Thyroid gland (tissue), 4 donors: Measurements from ENCODE around the gene IFI27.

Experiments used
- POLR2A ChIP-seq, 2 donors: fragments of 450-650 bp; IDR thresholded peaks; one replicate each; pipeline ENCODE4 v1.6.1; 2017; ENCODE audit warnings: antibody characterized with exemption in 2 of 2, mild to moderate bottlenecking in 2 of 2, moderate library complexity in 1 of 2
- TF ChIP-seq, protein P1 (sequence below), 6 experiments: fragments of 200-600 bp in 3 of 6; fragments of 450-650 bp in 3 of 6; sonication (generic) in 3 of 6; IDR thresholded peaks; one replicate each; pipeline ENCODE4 v1.5.1; 2016 to 2019; ENCODE audit warnings: antibody characterized with exemption in 6 of 6, mild to moderate bottlenecking in 2 of 6, inconsistent platforms in 1 of 6, moderate library complexity in 1 of 6

DNA sequence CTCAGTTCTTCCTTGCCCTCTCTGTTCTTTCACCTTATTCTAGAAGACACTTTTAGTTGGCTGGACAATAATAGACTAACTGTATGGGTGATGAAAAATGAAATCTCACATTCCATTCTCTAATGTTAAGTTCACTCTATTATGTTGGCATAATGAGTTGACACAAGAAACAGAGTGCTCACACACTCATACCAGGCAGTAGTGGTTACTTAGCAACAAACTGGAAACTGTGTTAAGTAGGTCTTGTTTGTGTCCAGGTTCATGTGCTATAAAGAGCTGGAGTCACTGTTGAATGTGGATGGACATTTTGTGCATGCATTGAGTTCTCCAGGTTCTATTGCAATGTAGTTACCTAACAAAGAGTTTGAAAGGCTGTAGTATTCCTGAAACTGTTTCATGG, 46.7 kb downstream of the IFI27 start:
- TF ChIP-seq, protein P1, sequence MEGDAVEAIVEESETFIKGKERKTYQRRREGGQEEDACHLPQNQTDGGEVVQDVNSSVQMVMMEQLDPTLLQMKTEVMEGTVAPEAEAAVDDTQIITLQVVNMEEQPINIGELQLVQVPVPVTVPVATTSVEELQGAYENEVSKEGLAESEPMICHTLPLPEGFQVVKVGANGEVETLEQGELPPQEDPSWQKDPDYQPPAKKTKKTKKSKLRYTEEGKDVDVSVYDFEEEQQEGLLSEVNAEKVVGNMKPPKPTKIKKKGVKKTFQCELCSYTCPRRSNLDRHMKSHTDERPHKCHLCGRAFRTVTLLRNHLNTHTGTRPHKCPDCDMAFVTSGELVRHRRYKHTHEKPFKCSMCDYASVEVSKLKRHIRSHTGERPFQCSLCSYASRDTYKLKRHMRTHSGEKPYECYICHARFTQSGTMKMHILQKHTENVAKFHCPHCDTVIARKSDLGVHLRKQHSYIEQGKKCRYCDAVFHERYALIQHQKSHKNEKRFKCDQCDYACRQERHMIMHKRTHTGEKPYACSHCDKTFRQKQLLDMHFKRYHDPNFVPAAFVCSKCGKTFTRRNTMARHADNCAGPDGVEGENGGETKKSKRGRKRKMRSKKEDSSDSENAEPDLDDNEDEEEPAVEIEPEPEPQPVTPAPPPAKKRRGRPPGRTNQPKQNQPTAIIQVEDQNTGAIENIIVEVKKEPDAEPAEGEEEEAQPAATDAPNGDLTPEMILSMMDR (IDR thresholded peaks at IDR 0.05) = no peak
- TF ChIP-seq POLR2A (IDR thresholded peaks at IDR 0.05) = no peak
